ENCODE data around the gene AGPAT2. TPM values are rescaled to one million over a fixed set of nuclear protein-coding genes. Genes with fewer than 3 reads are reported as not detected.

Gene AGPAT2
- total and polyA plus RNA-seq, 2 experiments from 2014 or later = 31.8 to 44.7 TPM

- no peak for TF ChIP-seq ZNF462 (CRISPR knock-in tag; IDR thresholded peaks at IDR 0.05)
- no peak for TF ChIP-seq EZH2phosphoT487 (IDR thresholded peaks at IDR 0.05; ENCODE audit: unreplicated experiment)
Observed at GRCh38 chr9:136688274-136689107, 1.2 kb upstream of the AGPAT2 start (continued).

GRCh38 chr9:136687721-136688223, 515 bp upstream of the AGPAT2 start:
- Mint-ChIP-seq H3K27me3 (ENCODE audit: insufficient read depth, low read depth, poor library complexity) (peaks cover 20% of the 10 kb centered on the region), H3K4me3 (peak overlapping the region; percentile 61), H3K9me3 (no peaks in the 10 kb centered on the region), H3K4me1 (peaks cover 9% of the 10 kb centered on the region; the same call in 2 of the 3 replicates), H3K27ac (no peak overlapping the region), H3K36me3 (ENCODE audit: low read depth) (no peaks in the 10 kb centered on the region)
- Histone ChIP-seq H3K27me3 (ENCODE audit: insufficient read depth) (no peaks in the 10 kb centered on the region), H3K4me3 (peak overlapping the region; percentile 75), H3K79me2 (replicated peaks; ENCODE audit: insufficient read depth) (peaks cover 10% of the 10 kb centered on the region; the same call in 1 of the 2 replicates), H3K27ac (ENCODE audit: low read depth) (no peak overlapping the region), H3K9me2 (ENCODE audit: insufficient read depth) (no peaks in the 10 kb centered on the region), H3K4me1 (ENCODE audit: insufficient read depth) (no peaks in the 10 kb centered on the region; the same call in 1 of the 2 replicates), H4K20me1 (replicated peaks; ENCODE audit: insufficient read depth) (no peaks in the 10 kb centered on the region), H3F3A (replicated peaks; ENCODE audit: low read depth) (0 out of 2 replicates have a peak, but pooled peaks cover 3% of the 10 kb centered on the region), H3K36me3 (ENCODE audit: insufficient read depth) (no peaks in the 10 kb centered on the region), H3K4me2 (peak overlapping the region; percentile 87), H2AFZ (peak overlapping the region; percentile 92)
- peak; percentile 1; the same call in 2 of the 3 replicates for ATAC-seq
- DNase-seq (ENCODE audit: low spot score) = no peak
- TF ChIP-seq CTCF (conservative IDR thresholded peaks at IDR 0.05; ENCODE audit: low read depth in 2 of 2) (no peak), REST (IDR thresholded peaks at IDR 0.05; ENCODE audit: unreplicated experiment) (no peak), JUNB (IDR thresholded peaks at IDR 0.05; ENCODE audit: unreplicated experiment) (no peak), EZH2phosphoT487 (IDR thresholded peaks at IDR 0.05; ENCODE audit: unreplicated experiment) (no peak), POLR2AphosphoS5 (IDR thresholded peaks at IDR 0.05; ENCODE audit: low read depth) (no peak), ZNF114 (CRISPR knock-in tag; IDR thresholded peaks at IDR 0.05) (no peak)
